NB4 (cell line): ENCODE results near the gene TNS1.
A peak's percentile ranks its signal among the peaks of the same experiment; 100 is the strongest.

Experiments
- CTCF ChIP-seq: IDR thresholded peaks from one replicate; pipeline ENCODE4 v1.5.1; 2012; ENCODE audit warnings: low read depth, low read length
- MAX ChIP-seq: IDR thresholded peaks from 2 replicates; pipeline ENCODE4 v1.6.1; 2011; ENCODE audit warnings: low read depth, low read length
- MYC ChIP-seq: IDR thresholded peaks from 2 replicates; pipeline ENCODE4 v1.6.1; 2011; ENCODE audit warnings: low read depth, low read length
- POLR2A ChIP-seq: IDR thresholded peaks from 2 replicates; pipeline ENCODE4 v1.6.1; 2011; ENCODE audit warnings: mild to moderate bottlenecking; ENCODE audit not compliant: insufficient read length; ENCODE audit errors: extremely low read depth

- no peak for TF ChIP-seq CTCF
- peak; percentile 46 for TF ChIP-seq POLR2A
- TF ChIP-seq MAX, result no peak
- TF ChIP-seq MYC, result no peak
These were observed 31.0 kb upstream of the TNS1 start for GRCh38 chr2:218033590-218034496.
